Subcutaneous abdominal adipose tissue (tissue), 5 donors: Measurements from ENCODE around the gene SLC9A1.

Experiments
- H3K27ac ChIP-seq: one replicate; pipeline ENCODE4 v1.7.0; 2013; ENCODE audit warnings: low read depth, mild to moderate bottlenecking, inconsistent platforms, low read length, moderate library complexity
- H3K27me3 ChIP-seq, 5 donors: one replicate each; pipeline ENCODE4 v1.7.0; 2013; ENCODE audit warnings: low read length in 5 of 5, inconsistent platforms in 1 of 5; ENCODE audit not compliant: control insufficient read depth in 5 of 5, insufficient read depth in 4 of 5
- H3K36me3 ChIP-seq, 5 donors: one replicate each; pipeline ENCODE4 v1.7.0; 2013; ENCODE audit warnings: low read length in 5 of 5; ENCODE audit not compliant: control insufficient read depth in 5 of 5, insufficient read depth in 5 of 5
- H3K4me1 ChIP-seq, 5 donors: one replicate each; pipeline ENCODE4 v1.7.0; 2013; ENCODE audit warnings: low read length in 5 of 5, mild to moderate bottlenecking in 3 of 5, moderate library complexity in 1 of 5; ENCODE audit not compliant: control insufficient read depth in 5 of 5, insufficient read depth in 5 of 5
- H3K4me3 ChIP-seq, 5 donors: one replicate each; pipeline ENCODE4 v1.7.0; 2013; ENCODE audit warnings: low read length in 5 of 5, low read depth in 1 of 5
- H3K9ac ChIP-seq, 5 donors: one replicate each; pipeline ENCODE4 v1.7.0; 2013; ENCODE audit warnings: low read length in 5 of 5, mild to moderate bottlenecking in 4 of 5, moderate library complexity in 3 of 5
- H3K9me3 ChIP-seq, 5 donors: one replicate each; pipeline ENCODE4 v1.7.0; 2013; ENCODE audit warnings: low read length in 5 of 5; ENCODE audit not compliant: control insufficient read depth in 5 of 5
- donor health status: healthy.
- donor health status: healthy.
- donor health status: healthy.
- donor health status: healthy.
- donor health status: healthy.

SLC9A1 gene

DNA sequence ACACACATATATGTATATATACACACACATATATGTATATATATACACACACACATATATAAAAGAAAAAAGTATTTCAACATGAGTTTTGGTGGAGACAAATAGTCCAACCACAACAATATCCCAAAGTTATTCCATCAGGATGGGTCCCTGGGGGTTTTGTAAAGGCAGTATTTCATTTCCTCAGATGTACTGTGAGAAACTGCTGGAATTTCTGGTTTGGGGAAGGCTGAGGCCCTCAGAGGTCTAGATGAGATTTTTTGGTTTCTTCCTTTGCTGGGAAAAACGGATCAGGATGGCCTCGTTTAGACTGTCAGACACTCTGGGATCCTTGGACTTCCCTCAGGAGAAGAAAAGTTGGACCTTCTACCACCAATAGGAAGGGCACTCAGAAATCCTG, 105.8 kb downstream of the SLC9A1 start:
- H3K4me1 ChIP-seq: peaks cover 5 to 15% (median 9%) of the 10 kb centered on the region in 5 donors
- H3K9ac ChIP-seq: no peak overlapping the region
- H3K4me3 ChIP-seq: no peak overlapping the region
- H3K9me3 ChIP-seq: no peaks in the 10 kb centered on the region
- no peak overlapping the region for H3K27ac ChIP-seq
- H3K27me3 ChIP-seq: peaks cover 0 to 4% (median 0%) of the 10 kb centered on the region in 5 donors
- H3K36me3 ChIP-seq: no peaks in the 10 kb centered on the region
